Activated T-cell treated with anti-CD3 and anti-CD28 coated beads, Interleukin-2, amount 50 U/mL, for 24 hours (primary cell): ENCODE measurements around the gene CAPN5.
"Not testable (repeated sequence)": the region's sequence is repeated elsewhere in the genome, so short reads cannot be mapped to it uniquely, and the experiment has no call there.

Experiments
- DNase-seq: peaks from one replicate; pipeline ENCODE4 v3.0.0-alpha.2; 2020
- H3K27ac Mint-ChIP-seq: 2 replicates; pipeline ENCODE4 v1.8.0; 2020; ENCODE audit warnings: mild to moderate bottlenecking, mixed read lengths
- H3K27me3 Mint-ChIP-seq: 2 replicates; pipeline ENCODE4 v1.8.0; 2020; ENCODE audit warnings: mixed read lengths
- H3K36me3 Mint-ChIP-seq: 2 replicates; pipeline ENCODE4 v1.8.0; 2020; ENCODE audit warnings: low read depth, mixed read lengths
- H3K4me1 Mint-ChIP-seq: 2 replicates; pipeline ENCODE4 v1.8.0; 2020; ENCODE audit warnings: low read depth, mixed read lengths
- H3K4me3 Mint-ChIP-seq: 2 replicates; pipeline ENCODE4 v1.8.0; 2020; ENCODE audit warnings: mild to moderate bottlenecking, moderate library complexity, mixed read lengths
- H3K9me3 Mint-ChIP-seq: 2 replicates; pipeline ENCODE4 v1.8.0; 2020; ENCODE audit warnings: mixed read lengths

The CAPN5 gene

GRCh38 chr11:77052518-77052917 is 14.3 kb upstream of the CAPN5 start:
- Mint-ChIP-seq H3K27ac (no peak overlapping the region), H3K27me3 (no peaks in the 10 kb centered on the region), H3K4me3 (no peak overlapping the region), H3K9me3 (no peaks in the 10 kb centered on the region), H3K4me1 (no peaks in the 10 kb centered on the region), H3K36me3 (no peaks in the 10 kb centered on the region)
- DNase-seq, result no peak

GRCh38 chr11:77053217-77054015 is 13.4 kb upstream of the CAPN5 start:
- Mint-ChIP-seq H3K4me3 (no peak overlapping the region), H3K4me1 (no peaks in the 10 kb centered on the region), H3K9me3 (no peaks in the 10 kb centered on the region), H3K27ac (no peak overlapping the region), H3K36me3 (no peaks in the 10 kb centered on the region), H3K27me3 (no peaks in the 10 kb centered on the region)
- DNase-seq, result no peak

GRCh38 chr11:77054084-77054483 is 12.7 kb upstream of the CAPN5 start:
- DNase-seq, result no peak
- Mint-ChIP-seq H3K9me3 (no peaks in the 10 kb centered on the region), H3K36me3 (no peaks in the 10 kb centered on the region), H3K27ac (no peak overlapping the region), H3K27me3 (no peaks in the 10 kb centered on the region), H3K4me1 (no peaks in the 10 kb centered on the region), H3K4me3 (no peak overlapping the region)

- Mint-ChIP-seq H3K4me3 (no peak overlapping the region), H3K27ac (no peak overlapping the region), H3K36me3 (no peaks in the 10 kb centered on the region), H3K27me3 (no peaks in the 10 kb centered on the region), H3K4me1 (no peaks in the 10 kb centered on the region), H3K9me3 (no peaks in the 10 kb centered on the region)
- no peak for DNase-seq
Measured at GRCh38 chr11:77055101-77055561, 11.6 kb upstream of the CAPN5 start.

- Mint-ChIP-seq H3K27ac (no peak overlapping the region), H3K4me1 (no peaks in the 10 kb centered on the region), H3K9me3 (no peaks in the 10 kb centered on the region), H3K27me3 (no peaks in the 10 kb centered on the region), H3K36me3 (no peaks in the 10 kb centered on the region), H3K4me3 (no peak overlapping the region)
- DNase-seq, result no peak
Measured at GRCh38 chr11:77055913-77056312, 10.9 kb upstream of the CAPN5 start.

GRCh38 chr11:77056814-77057402 is 9.9 kb upstream of the CAPN5 start:
- Mint-ChIP-seq H3K4me3 (no peak overlapping the region), H3K9me3 (peaks cover 2% of the 10 kb centered on the region), H3K4me1 (no peaks in the 10 kb centered on the region), H3K36me3 (no peaks in the 10 kb centered on the region), H3K27me3 (no peaks in the 10 kb centered on the region), H3K27ac (no peak overlapping the region)
- no peak for DNase-seq

GRCh38 chr11:77057938-77058474 is 8.8 kb upstream of the CAPN5 start:
- no peak for DNase-seq
- H3K36me3 Mint-ChIP-seq, result no peaks in the 10 kb centered on the region
- no peaks in the 10 kb centered on the region for H3K4me1 Mint-ChIP-seq
- H3K27ac Mint-ChIP-seq, result no peak overlapping the region
- peaks cover 2% of the 10 kb centered on the region for H3K9me3 Mint-ChIP-seq
- H3K27me3 Mint-ChIP-seq, result no peaks in the 10 kb centered on the region
- H3K4me3 Mint-ChIP-seq, result no peak overlapping the region

- no peaks in the 10 kb centered on the region for H3K36me3 Mint-ChIP-seq
- no peak overlapping the region for H3K4me3 Mint-ChIP-seq
Measured at GRCh38 chr11:77058900-77059299, 7.9 kb upstream of the CAPN5 start.

GRCh38 chr11:77059806-77060205 is 7.0 kb upstream of the CAPN5 start:
- Mint-ChIP-seq H3K27ac (no peak overlapping the region), H3K36me3 (no peaks in the 10 kb centered on the region), H3K9me3 (peaks cover 2% of the 10 kb centered on the region), H3K4me1 (no peaks in the 10 kb centered on the region), H3K4me3 (no peak overlapping the region), H3K27me3 (no peaks in the 10 kb centered on the region)
- DNase-seq, result no peak

More at GRCh38 chr11:77058900-77059299, 7.9 kb upstream of the CAPN5 start:
- DNase-seq, result no peak
- Mint-ChIP-seq H3K9me3 (peaks cover 2% of the 10 kb centered on the region), H3K27ac (no peak overlapping the region), H3K27me3 (no peaks in the 10 kb centered on the region), H3K4me1 (no peaks in the 10 kb centered on the region)

GRCh38 chr11:77060234-77060633 is 6.5 kb upstream of the CAPN5 start:
- no peak overlapping the region for H3K4me3 Mint-ChIP-seq
- H3K27me3 Mint-ChIP-seq, result no peaks in the 10 kb centered on the region
- no peaks in the 10 kb centered on the region for H3K36me3 Mint-ChIP-seq
- peaks cover 2% of the 10 kb centered on the region for H3K9me3 Mint-ChIP-seq
- no peak for DNase-seq
- H3K27ac Mint-ChIP-seq, result no peak overlapping the region
- no peaks in the 10 kb centered on the region for H3K4me1 Mint-ChIP-seq

- H3K4me3 Mint-ChIP-seq, H3K27me3 Mint-ChIP-seq, DNase-seq, H3K4me1 Mint-ChIP-seq, H3K9me3 Mint-ChIP-seq, H3K27ac Mint-ChIP-seq, H3K36me3 Mint-ChIP-seq: not testable (repeated sequence)
Measured at GRCh38 chr11:77061258-77061657, 5.5 kb upstream of the CAPN5 start.

- H3K4me1 Mint-ChIP-seq, result peaks cover 12% of the 10 kb centered on the region
- no peak overlapping the region for H3K27ac Mint-ChIP-seq
Measured at GRCh38 chr11:77062924-77063323, 3.8 kb upstream of the CAPN5 start.

GRCh38 chr11:77063407-77063806 is 3.4 kb upstream of the CAPN5 start:
- Mint-ChIP-seq H3K36me3 (no peaks in the 10 kb centered on the region), H3K4me3 (no peak overlapping the region), H3K27me3 (no peaks in the 10 kb centered on the region), H3K4me1 (peaks cover 12% of the 10 kb centered on the region), H3K27ac (no peak overlapping the region), H3K9me3 (peaks cover 2% of the 10 kb centered on the region)
- DNase-seq, result no peak

More at GRCh38 chr11:77062924-77063323, 3.8 kb upstream of the CAPN5 start:
- peaks cover 2% of the 10 kb centered on the region for H3K9me3 Mint-ChIP-seq
- H3K4me3 Mint-ChIP-seq, result no peak overlapping the region
- no peak for DNase-seq
- H3K27me3 Mint-ChIP-seq, result no peaks in the 10 kb centered on the region
- H3K36me3 Mint-ChIP-seq, result no peaks in the 10 kb centered on the region

- H3K9me3 Mint-ChIP-seq, result peaks cover 2% of the 10 kb centered on the region
- H3K4me3 Mint-ChIP-seq, result no peak overlapping the region
- DNase-seq, result no peak
- H3K27ac Mint-ChIP-seq, result no peak overlapping the region
- no peaks in the 10 kb centered on the region for H3K36me3 Mint-ChIP-seq
- H3K4me1 Mint-ChIP-seq, result peaks cover 12% of the 10 kb centered on the region
- H3K27me3 Mint-ChIP-seq, result no peaks in the 10 kb centered on the region
Measured at GRCh38 chr11:77063861-77064260, 2.9 kb upstream of the CAPN5 start.

- Mint-ChIP-seq H3K36me3 (no peaks in the 10 kb centered on the region), H3K27ac (no peak overlapping the region), H3K9me3 (peaks cover 2% of the 10 kb centered on the region), H3K4me1 (peaks cover 12% of the 10 kb centered on the region), H3K4me3 (no peak overlapping the region), H3K27me3 (no peaks in the 10 kb centered on the region)
- no peak for DNase-seq
Measured at GRCh38 chr11:77064648-77065217, 2.0 kb upstream of the CAPN5 start.
